Measurements from ENCODE around the gene TNFRSF8. TPM values are rescaled to one million over a fixed set of nuclear protein-coding genes. Genes with fewer than 3 reads are reported as not detected.

Gene TNFRSF8
- total and polyA plus RNA-seq, 7 donors: 0.25 to 0.86 (median 0.49) TPM

GRCh38 chr1:12052008-12052573, 11.0 kb upstream of the TNFRSF8 start:
- intact Hi-C loops (cut with DNase I): no loop called here
- 9 to 15% (median 9%) methylated on average over 9 of the region's 9 CpGs for WGBS, 3 donors

GRCh38 chr1:12052997-12053686, 10.0 kb upstream of the TNFRSF8 start:
- H3K36me3 ChIP-seq (ENCODE audit: insufficient read depth in 1 of 2, low read depth in 1 of 2): no peaks in the 10 kb centered on the region
- no peak for TF ChIP-seq CTCF (IDR thresholded peaks at IDR 0.05)
- 35 to 53% (median 43%) methylated on average over 14 of the region's 14 CpGs for WGBS, 3 donors

More at GRCh38 chr1:12052008-12052573, 11.0 kb upstream of the TNFRSF8 start:
- TF ChIP-seq CTCF (IDR thresholded peaks at IDR 0.05): no peak
- no peaks in the 10 kb centered on the region for H3K9me3 ChIP-seq
- no peak overlapping the region for H3K4me3 ChIP-seq
- no peaks in the 10 kb centered on the region for H3K36me3 ChIP-seq (ENCODE audit: insufficient read depth in 1 of 2, low read depth in 1 of 2)
- peak overlapping the region; percentile 68 for H3K27ac ChIP-seq
- DNase-seq: peak; percentile 75 to 86
- H3K27me3 ChIP-seq (ENCODE audit: insufficient read depth in 3 of 3, low read length in 2 of 3): no peaks in the 10 kb centered on the region
- H3K4me1 ChIP-seq: peaks cover 17% of the 10 kb centered on the region
- ATAC-seq: peak; percentile 95 to 98 (median 98)

GRCh38 chr1:12053752-12054548, 9.2 kb upstream of the TNFRSF8 start:
- Histone ChIP-seq H3K36me3 (ENCODE audit: insufficient read depth in 1 of 2, low read depth in 1 of 2) (no peaks in the 10 kb centered on the region), H3K9me3 (no peaks in the 10 kb centered on the region), H3K27me3 (ENCODE audit: insufficient read depth in 3 of 3, low read length in 2 of 3) (no peaks in the 10 kb centered on the region), H3K4me3 (no peak overlapping the region), H3K4me1 (peaks cover 17% of the 10 kb centered on the region), H3K27ac (no peak overlapping the region)
- WGBS, 3 donors: 80 to 85% (median 82%) methylated on average over 12 to 13 of the region's 13 CpGs
- TF ChIP-seq CTCF (IDR thresholded peaks at IDR 0.05): no peak
- ATAC-seq: no peak
- intact Hi-C loops (cut with DNase I): no loop called here
- no peak for DNase-seq

More at GRCh38 chr1:12052997-12053686, 10.0 kb upstream of the TNFRSF8 start:
- ATAC-seq (peak; percentile 69 to 85 (median 78)), DNase-seq (peak; percentile 56 to 83)
- Histone ChIP-seq H3K9me3 (no peaks in the 10 kb centered on the region), H3K4me3 (no peak overlapping the region), H3K4me1 (peaks cover 17% of the 10 kb centered on the region), H3K27me3 (ENCODE audit: insufficient read depth in 3 of 3, low read length in 2 of 3) (no peaks in the 10 kb centered on the region), H3K27ac (peak overlapping the region; percentile 54)
- intact Hi-C loops (cut with DNase I): no loop called here

GRCh38 chr1:12055259-12055658, 7.8 kb upstream of the TNFRSF8 start:
- intact Hi-C loops (cut with DNase I): no loop called here
- DNase-seq (no peak), ATAC-seq (no peak)
- Histone ChIP-seq H3K4me1 (peaks cover 17% of the 10 kb centered on the region), H3K4me3 (no peak overlapping the region), H3K27ac (no peak overlapping the region), H3K27me3 (ENCODE audit: insufficient read depth in 3 of 3, low read length in 2 of 3) (peaks cover 0 to 2% (median 0%) of the 10 kb centered on the region in 3 donors), H3K9me3 (no peaks in the 10 kb centered on the region), H3K36me3 (ENCODE audit: insufficient read depth in 1 of 2, low read depth in 1 of 2) (no peaks in the 10 kb centered on the region)
- 81 to 91% (median 81%) methylated on average over 6 of the region's 6 CpGs for WGBS, 3 donors
- TF ChIP-seq CTCF (IDR thresholded peaks at IDR 0.05): no peak
